Activated CD4-positive, alpha-beta T cell treated with anti-CD3 and anti-CD28 coated beads for 48 hours (primary cell): ENCODE results near the gene GPC6.

Source experiments
- DNase-seq: peaks from one replicate; pipeline ENCODE4 v3.0.0-alpha.2; 2020

GPC6 gene

GRCh38 chr13:93621966-93622365 is 395.4 kb downstream of the GPC6 start:
- no peak for DNase-seq

- DNase-seq = no peak
Measured at GRCh38 chr13:93624311-93624777, 397.7 kb downstream of the GPC6 start.

GRCh38 chr13:93625536-93625935 is 398.9 kb downstream of the GPC6 start:
- no peak for DNase-seq

GRCh38 chr13:93628136-93628797 is 401.7 kb downstream of the GPC6 start:
- no peak for DNase-seq

- DNase-seq = no peak
Measured at GRCh38 chr13:93635616-93636032, 409.0 kb downstream of the GPC6 start.

GRCh38 chr13:93637852-93638251 is 411.2 kb downstream of the GPC6 start:
- no peak for DNase-seq

GRCh38 chr13:93640452-93640851 is 413.8 kb downstream of the GPC6 start:
- no peak for DNase-seq

- DNase-seq = no peak
Measured at GRCh38 chr13:93646245-93646644, 419.6 kb downstream of the GPC6 start.

GRCh38 chr13:93649496-93649895 is 422.9 kb downstream of the GPC6 start:
- no peak for DNase-seq

- DNase-seq = no peak
Measured at GRCh38 chr13:93653776-93654175, 427.2 kb downstream of the GPC6 start.

GRCh38 chr13:93655154-93655553 is 428.5 kb downstream of the GPC6 start:
- DNase-seq = no peak

GRCh38 chr13:93660391-93661063 is 433.9 kb downstream of the GPC6 start:
- DNase-seq = no peak

GRCh38 chr13:93670866-93671265 is 444.3 kb downstream of the GPC6 start:
- no peak for DNase-seq

GRCh38 chr13:93672996-93673395 is 446.4 kb downstream of the GPC6 start:
- no peak for DNase-seq

GRCh38 chr13:93673885-93674284 is 447.3 kb downstream of the GPC6 start:
- DNase-seq = no peak

- no peak for DNase-seq
Measured at GRCh38 chr13:93674337-93674755, 447.7 kb downstream of the GPC6 start.

- no peak for DNase-seq
Measured at GRCh38 chr13:93680329-93680728, 453.7 kb downstream of the GPC6 start.

GRCh38 chr13:93685900-93686299 is 459.3 kb downstream of the GPC6 start:
- no peak for DNase-seq

GRCh38 chr13:93686399-93686798 is 459.8 kb downstream of the GPC6 start:
- DNase-seq = no peak

GRCh38 chr13:93687261-93687660 is 460.7 kb downstream of the GPC6 start:
- DNase-seq = no peak

GRCh38 chr13:93689333-93689732 is 462.7 kb downstream of the GPC6 start:
- no peak for DNase-seq

GRCh38 chr13:93690139-93690538 is 463.5 kb downstream of the GPC6 start:
- DNase-seq = no peak

- no peak for DNase-seq
Measured at GRCh38 chr13:93698016-93698613, 471.5 kb downstream of the GPC6 start.

GRCh38 chr13:93700115-93700514 is 473.5 kb downstream of the GPC6 start:
- DNase-seq = no peak
